ENCODE data around the gene TOP3B. TPM values are rescaled to one million over a fixed set of nuclear protein-coding genes. Genes with fewer than 3 reads are reported as not detected.

TOP3B gene
- total RNA-seq, 4 donors from 2014 or later: 12.3 to 27.5 (median 20.4) TPM

- H3K27ac ChIP-seq (replicated peaks in 1 of 4): peak overlapping the region; percentile 92 to 98 (median 94)
- peaks cover 0 to 40% (median 29%) of the 10 kb centered on the region in 4 donors for H3K36me3 ChIP-seq
- DNase-seq (ENCODE audit: extremely low spot score): no peak
- 62% methylated on average over 11 of the region's 11 CpGs for WGBS
- intact Hi-C loops (cut with DNase I): loop anchor here (2.0 to 5.0 kb wide), 3 partner anchors 14 to 227 kb away; partner anchors contain the start of genes MAPK1 and PPM1F
- TF ChIP-seq EP300 (IDR thresholded peaks at IDR 0.05) (no peak), POLR2AphosphoS5 (IDR thresholded peaks at IDR 0.05) (no peak), POLR2A (IDR thresholded peaks at IDR 0.05; ENCODE audit: low read depth) (no peak), CTCF (IDR thresholded peaks at IDR 0.05) (no peak)
- H3K4me3 ChIP-seq: peak overlapping the region; percentile 61 to 67 (median 66)
- no peaks in the 10 kb centered on the region for H3K27me3 ChIP-seq
- H3K4me1 ChIP-seq: peaks cover 78 to 94% (median 86%) of the 10 kb centered on the region in 4 donors
- no peaks in the 10 kb centered on the region for H3K9me3 ChIP-seq
Measured at GRCh38 chr22:21938906-21939305, 43.7 kb downstream of the TOP3B start.

- TF ChIP-seq POLR2AphosphoS5 (IDR thresholded peaks at IDR 0.05) (peak; percentile 82), EP300 (IDR thresholded peaks at IDR 0.05) (no peak), CTCF (IDR thresholded peaks at IDR 0.05) (peak; percentile 88 to 99 (median 99))
- DNase-seq (ENCODE audit: extremely low spot score): peak; percentile 98
- Histone ChIP-seq H3K36me3 (peaks cover 6 to 44% (median 32%) of the 10 kb centered on the region in 4 donors), H3K4me1 (peaks cover 71 to 94% (median 79%) of the 10 kb centered on the region in 4 donors), H3K27me3 (no peaks in the 10 kb centered on the region), H3K27ac (replicated peaks in 1 of 4) (peak overlapping the region; percentile 92 to 98 (median 94)), H3K4me3 (peak overlapping the region; percentile 61 to 67 (median 66)), H3K9me3 (no peaks in the 10 kb centered on the region)
- intact Hi-C loops (cut with DNase I): loop anchor here (2.0 to 5.0 kb wide), 3 partner anchors 15 to 226 kb away; partner anchors contain the start of genes MAPK1 and PPM1F
- 2% methylated on average over 30 of the region's 42 CpGs for WGBS
Measured at GRCh38 chr22:21938071-21938822, 44.3 kb downstream of the TOP3B start.

- Histone ChIP-seq H3K9me3 (no peaks in the 10 kb centered on the region), H3K36me3 (peaks cover 11 to 49% (median 37%) of the 10 kb centered on the region in 4 donors), H3K4me3 (peak overlapping the region; percentile 61 to 67 (median 66)), H3K27me3 (no peaks in the 10 kb centered on the region), H3K4me1 (peaks cover 66 to 90% (median 74%) of the 10 kb centered on the region in 4 donors), H3K27ac (replicated peaks in 1 of 4) (peak overlapping the region; percentile 92 to 98 (median 94))
- intact Hi-C loops (cut with DNase I): loop anchor here (2.0 to 5.0 kb wide), 3 partner anchors 15 to 225 kb away; partner anchors contain the start of genes MAPK1 and PPM1F
- peak; percentile 93 for DNase-seq (ENCODE audit: extremely low spot score)
- WGBS: 20% methylated on average over 1 of the region's 8 CpGs
- TF ChIP-seq CTCF (IDR thresholded peaks at IDR 0.05) (no peak), POLR2AphosphoS5 (IDR thresholded peaks at IDR 0.05) (no peak), POLR2A (IDR thresholded peaks at IDR 0.05; ENCODE audit: low read depth) (no peak)
Measured at GRCh38 chr22:21937821-21938070, 44.8 kb downstream of the TOP3B start.

- Histone ChIP-seq H3K27me3 (no peaks in the 10 kb centered on the region), H3K36me3 (peaks cover 16 to 54% (median 43%) of the 10 kb centered on the region in 4 donors), H3K9me3 (no peaks in the 10 kb centered on the region), H3K4me1 (peaks cover 61 to 85% (median 69%) of the 10 kb centered on the region in 4 donors), H3K27ac (replicated peaks in 1 of 4) (peak overlapping the region; percentile 92 to 98 (median 94)), H3K4me3 (peak overlapping the region; percentile 61 to 67 (median 66))
- 56% methylated on average over 13 of the region's 20 CpGs for WGBS
- intact Hi-C loops (cut with DNase I): loop anchor here (5.0 kb wide), 2 partner anchors 70 to 225 kb away; partner anchors contain the start of gene MAPK1
- no peak for TF ChIP-seq POLR2AphosphoS5 (IDR thresholded peaks at IDR 0.05)
- no peak for TF ChIP-seq POLR2A (IDR thresholded peaks at IDR 0.05; ENCODE audit: low read depth)
- no peak for DNase-seq (ENCODE audit: extremely low spot score)
Measured at GRCh38 chr22:21937041-21937820, 45.4 kb downstream of the TOP3B start.

Measured in esophagus muscularis mucosa (tissue), 4 donors.